AG08396 (cell line): ENCODE results near the gene MARCKS.
"Not testable (repeated sequence)": the region's sequence is repeated elsewhere in the genome, so short reads cannot be mapped to it uniquely, and the experiment has no call there.

Experiments used
- DNase-seq: peaks from one replicate; pipeline ENCODE4 v3.0.0; 2012; ENCODE audit warnings: low spot score, mixed read lengths

MARCKS gene

GRCh38 chr6:113884011-113884410 is 26.9 kb downstream of the MARCKS start:
- no peak for DNase-seq

- no peak for DNase-seq
Observed at GRCh38 chr6:113886512-113886911, 29.4 kb downstream of the MARCKS start.

GRCh38 chr6:113888493-113888892 is 31.3 kb downstream of the MARCKS start:
- no peak for DNase-seq

- no peak for DNase-seq
Observed at GRCh38 chr6:113888956-113889630, 31.9 kb downstream of the MARCKS start.

GRCh38 chr6:113893451-113893850 is 36.3 kb downstream of the MARCKS start:
- DNase-seq: no peak

GRCh38 chr6:113893866-113894265 is 36.7 kb downstream of the MARCKS start:
- DNase-seq: no peak

- no peak for DNase-seq
Observed at GRCh38 chr6:113894712-113895674, 37.8 kb downstream of the MARCKS start.

- DNase-seq: peak; percentile 9
Observed at GRCh38 chr6:113901482-113901881, 44.3 kb downstream of the MARCKS start.

GRCh38 chr6:113903666-113904330 is 46.7 kb downstream of the MARCKS start:
- peak; percentile 12 for DNase-seq

- no peak for DNase-seq
Observed at GRCh38 chr6:113907102-113907815, 50.1 kb downstream of the MARCKS start.

GRCh38 chr6:113908801-113909200 is 51.7 kb downstream of the MARCKS start:
- DNase-seq: no peak

- DNase-seq: peak; percentile 58
Observed at GRCh38 chr6:113909224-113909856, 52.2 kb downstream of the MARCKS start.

GRCh38 chr6:113910285-113910684 is 53.1 kb downstream of the MARCKS start:
- DNase-seq: not testable (repeated sequence)
